HK-2 (cell line): ENCODE data around the gene PGA4.

Source experiments
- DNase-seq: peaks from one replicate; pipeline ENCODE4 v3.0.0-alpha.2; 2018; ENCODE audit not compliant: unreplicated experiment

Gene PGA4

DNA sequence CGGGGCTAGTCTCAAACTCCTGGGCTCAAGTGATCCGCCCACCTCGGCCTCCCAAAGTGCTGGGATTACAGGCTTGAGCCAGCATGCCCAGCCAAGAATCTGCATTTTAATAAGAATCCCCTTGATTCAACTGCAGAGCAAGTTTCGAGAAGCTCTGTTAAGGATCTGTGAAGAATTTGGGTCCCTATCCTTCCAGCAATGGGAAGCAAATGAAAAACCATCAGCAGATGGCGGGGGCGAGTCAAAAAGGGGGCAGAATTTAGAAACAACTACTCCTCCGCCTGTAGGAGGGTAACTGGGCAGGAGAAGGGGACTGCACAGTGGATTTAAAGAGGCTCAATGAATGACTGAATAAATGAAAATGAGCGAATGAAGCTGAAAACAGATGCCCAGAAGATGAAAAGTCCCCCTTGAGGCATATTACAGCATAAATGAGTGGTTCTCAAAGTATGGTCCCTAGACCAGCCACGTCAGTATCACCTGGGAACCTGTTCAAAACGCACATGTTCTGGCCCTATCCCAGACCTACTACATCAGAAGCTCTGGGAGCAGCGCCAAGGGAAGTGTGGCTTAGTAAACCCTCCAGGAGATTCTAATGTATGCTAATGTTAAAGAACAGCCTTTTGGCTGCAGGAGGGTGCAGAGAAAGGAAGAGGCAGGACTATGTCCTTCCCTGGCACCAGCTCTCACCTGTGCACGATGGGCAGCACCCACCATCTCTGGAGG is 58.0 kb downstream of the PGA4 start:
- no peak for DNase-seq

DNA sequence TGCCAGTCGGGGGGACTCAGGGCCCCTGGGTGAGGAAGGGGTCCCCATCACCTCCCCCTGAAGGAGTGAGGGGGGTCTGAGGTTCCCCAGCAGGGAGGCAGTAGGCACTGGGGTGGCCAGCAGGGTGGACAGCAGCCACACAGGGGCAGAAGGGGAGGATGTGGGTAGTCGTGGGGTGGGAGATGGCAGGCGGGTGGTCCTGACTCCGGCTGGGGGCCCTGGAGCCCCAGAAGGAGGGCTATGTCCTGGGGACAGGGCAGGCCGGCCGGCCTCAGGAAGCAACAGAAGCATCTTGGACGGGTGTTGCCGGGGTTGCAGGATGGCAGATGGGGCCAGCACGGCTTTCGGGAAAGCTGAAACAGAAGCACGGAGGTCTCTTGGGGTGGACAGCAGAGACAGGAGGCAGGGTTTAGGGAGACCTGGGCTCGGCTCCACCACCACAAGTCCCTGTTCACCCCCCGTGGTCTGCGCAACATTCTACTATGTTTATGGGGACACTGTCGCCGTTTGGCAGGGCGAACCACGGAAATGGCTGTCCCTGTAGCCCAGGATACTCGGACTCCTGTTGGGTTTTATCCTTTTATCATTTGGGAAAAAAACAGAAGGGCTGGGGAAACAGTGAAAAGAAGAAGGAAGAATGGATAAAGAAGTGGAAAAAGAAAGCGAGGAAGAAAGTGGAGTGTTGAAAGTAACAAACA is 58.9 kb downstream of the PGA4 start:
- no peak for DNase-seq
